Activated CD8-positive, alpha-beta T cell treated with anti-CD3 and anti-CD28 coated beads for 36 hours (primary cell): ENCODE measurements around the gene CMSS1. TPM values are rescaled to one million over a fixed set of nuclear protein-coding genes. Genes with fewer than 3 reads are reported as not detected.

Experiments used
- ATAC-seq: fragments of 200-7000 bp; cut with Tn5 transposase; one replicate; pipeline ENCODE4 v1.10.0; 2021; ENCODE audit warnings: mild to moderate bottlenecking, moderate library complexity
- CTCF ChIA-PET: fragments of 350-600 bp; sonication (Branson Sonifier 250); formaldehyde crosslinking; loops from one replicate; lab custom pipeline; 2021; ENCODE audit warnings: antibody characterized with exemption; lab: Charles Lee
- POLR2A ChIA-PET: fragments of 350-600 bp; sonication (Branson Sonifier 250); formaldehyde crosslinking; loops from one replicate; lab custom pipeline; 2021; ENCODE audit warnings: antibody characterized with exemption; lab: Charles Lee
- DNase-seq: peaks from one replicate; pipeline ENCODE4 v3.0.0-alpha.2; 2020
- H3K27ac Mint-ChIP-seq: one replicate; pipeline ENCODE4 v1.8.0; 2021; ENCODE audit warnings: mild to moderate bottlenecking, mixed read lengths
- H3K27me3 Mint-ChIP-seq: one replicate; pipeline ENCODE4 v1.8.0; 2021; ENCODE audit warnings: mixed read lengths
- H3K36me3 Mint-ChIP-seq: one replicate; pipeline ENCODE4 v1.8.0; 2021; ENCODE audit warnings: low read depth, mixed read lengths
- H3K4me1 Mint-ChIP-seq: one replicate; pipeline ENCODE4 v1.8.0; 2021; ENCODE audit warnings: low read depth, mixed read lengths
- H3K4me3 Mint-ChIP-seq: one replicate; pipeline ENCODE4 v1.8.0; 2021; ENCODE audit warnings: mild to moderate bottlenecking, moderate library complexity, mixed read lengths
- H3K9me3 Mint-ChIP-seq: one replicate; pipeline ENCODE4 v1.8.0; 2021; ENCODE audit warnings: mixed read lengths
- intact Hi-C: fragments of 100-400 bp; cut with micrococcal nuclease; formaldehyde crosslinking; loops from one replicate; pipeline ENCODE4 v1.10.0; 2022
- total RNA-seq, 2 experiments: library from RNA; stranded (reverse); gene quantifications; one replicate each; pipeline ENCODE4 v1.2.3, GENCODE V29; 2021
- TF ChIP-seq, protein P1 (sequence below): fragments of 200-600 bp; IDR thresholded peaks from one replicate; pipeline ENCODE4 v1.8.0; 2022; ENCODE audit warnings: antibody characterized with exemption, mild to moderate bottlenecking

The CMSS1 gene
- total RNA-seq, 2 experiments from 2014 or later = 93.9 to 110 TPM

DNA sequence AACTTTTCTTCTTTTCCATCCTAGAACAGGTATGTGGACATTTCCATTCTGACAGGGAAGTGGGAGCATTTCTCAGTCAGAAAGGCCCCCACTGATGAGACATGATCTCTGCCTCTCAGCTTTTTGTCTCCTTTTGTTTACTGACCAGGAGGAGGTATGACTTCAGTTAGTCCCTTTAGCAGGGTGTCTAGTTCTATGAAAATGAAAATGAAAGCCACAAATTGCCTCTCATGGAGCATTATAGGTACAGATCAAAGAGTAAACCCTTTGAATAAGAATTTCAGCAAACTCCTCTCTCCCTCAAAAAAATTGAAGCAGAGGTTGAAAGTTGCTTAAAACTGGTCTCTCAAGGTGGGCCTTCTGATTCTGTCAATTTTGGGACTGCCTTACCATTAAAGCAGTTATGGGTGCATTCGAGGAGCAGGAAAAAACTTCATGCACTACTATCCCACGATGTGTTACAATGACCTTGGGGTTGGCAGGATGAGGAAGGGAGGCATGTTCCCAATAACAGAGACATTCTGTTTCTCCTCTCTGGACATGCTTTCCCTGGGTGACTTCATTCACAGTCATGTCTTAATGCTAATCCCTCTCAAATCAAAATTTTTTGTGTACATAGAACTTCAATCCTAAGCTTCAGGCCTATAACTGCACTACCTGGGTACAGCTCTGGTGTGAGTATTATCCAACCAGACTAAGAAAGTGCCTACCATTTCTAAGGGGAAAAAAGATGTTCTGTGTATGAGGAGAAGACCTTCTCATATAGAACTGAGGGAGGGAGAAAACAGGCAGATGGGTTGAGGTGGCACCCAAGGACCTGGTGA is 392.5 kb downstream of the CMSS1 start:
- Mint-ChIP-seq H3K27me3 (no peaks in the 10 kb centered on the region), H3K36me3 (no peaks in the 10 kb centered on the region), H3K9me3 (no peaks in the 10 kb centered on the region), H3K4me3 (peak overlapping the region; percentile 15), H3K27ac (peak overlapping the region; percentile 70), H3K4me1 (peaks cover 19% of the 10 kb centered on the region)
- ATAC-seq (peak; percentile 96), DNase-seq (no peak)
- TF ChIP-seq, protein P1, sequence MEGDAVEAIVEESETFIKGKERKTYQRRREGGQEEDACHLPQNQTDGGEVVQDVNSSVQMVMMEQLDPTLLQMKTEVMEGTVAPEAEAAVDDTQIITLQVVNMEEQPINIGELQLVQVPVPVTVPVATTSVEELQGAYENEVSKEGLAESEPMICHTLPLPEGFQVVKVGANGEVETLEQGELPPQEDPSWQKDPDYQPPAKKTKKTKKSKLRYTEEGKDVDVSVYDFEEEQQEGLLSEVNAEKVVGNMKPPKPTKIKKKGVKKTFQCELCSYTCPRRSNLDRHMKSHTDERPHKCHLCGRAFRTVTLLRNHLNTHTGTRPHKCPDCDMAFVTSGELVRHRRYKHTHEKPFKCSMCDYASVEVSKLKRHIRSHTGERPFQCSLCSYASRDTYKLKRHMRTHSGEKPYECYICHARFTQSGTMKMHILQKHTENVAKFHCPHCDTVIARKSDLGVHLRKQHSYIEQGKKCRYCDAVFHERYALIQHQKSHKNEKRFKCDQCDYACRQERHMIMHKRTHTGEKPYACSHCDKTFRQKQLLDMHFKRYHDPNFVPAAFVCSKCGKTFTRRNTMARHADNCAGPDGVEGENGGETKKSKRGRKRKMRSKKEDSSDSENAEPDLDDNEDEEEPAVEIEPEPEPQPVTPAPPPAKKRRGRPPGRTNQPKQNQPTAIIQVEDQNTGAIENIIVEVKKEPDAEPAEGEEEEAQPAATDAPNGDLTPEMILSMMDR = no peak
- ChIA-PET CTCF (interaction anchor here (0.6 to 1.3 kb wide), 2 partner anchors 44 to 141 kb away, joined by 3 to 4 read pairs; no protein-coding TSS in a partner anchor), POLR2A (interaction anchor here (1.7 kb wide), 1 partner anchor 19 kb away, joined by 4 read pairs; no protein-coding TSS in a partner anchor)
- intact Hi-C loops = no loop called here

DNA sequence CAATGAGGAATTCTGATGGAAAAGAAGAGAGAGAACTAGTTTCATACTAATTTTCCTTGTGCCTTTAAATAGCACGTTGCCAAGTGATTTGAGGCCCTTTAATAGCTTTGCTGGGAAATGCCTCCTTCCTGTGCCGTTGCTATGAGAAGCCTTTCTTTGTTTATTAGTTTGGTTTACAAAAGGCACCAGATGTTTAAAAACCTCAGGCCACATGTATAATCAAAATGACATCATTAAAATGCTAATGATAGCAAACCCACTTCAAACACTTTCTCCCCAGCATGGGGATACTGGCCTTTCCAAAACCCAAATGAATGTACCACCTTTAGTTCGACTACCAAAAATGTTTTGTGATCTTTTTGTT is 393.1 kb downstream of the CMSS1 start:
- no peaks in the 10 kb centered on the region for H3K9me3 Mint-ChIP-seq
- ChIA-PET POLR2A (interaction anchor here (1.7 kb wide), 1 partner anchor 18 kb away, joined by 4 read pairs; no protein-coding TSS in a partner anchor), CTCF (interaction anchor here (1.3 kb wide), 1 partner anchor 141 kb away, joined by 4 read pairs; no protein-coding TSS in a partner anchor)
- no peaks in the 10 kb centered on the region for H3K27me3 Mint-ChIP-seq
- H3K36me3 Mint-ChIP-seq = no peaks in the 10 kb centered on the region
- peak overlapping the region; percentile 70 for H3K27ac Mint-ChIP-seq
- TF ChIP-seq, protein P1 = no peak
- DNase-seq (no peak), ATAC-seq (peak; percentile 18)
- peaks cover 19% of the 10 kb centered on the region for H3K4me1 Mint-ChIP-seq
- no peak overlapping the region for H3K4me3 Mint-ChIP-seq
- intact Hi-C loops = no loop called here

DNA sequence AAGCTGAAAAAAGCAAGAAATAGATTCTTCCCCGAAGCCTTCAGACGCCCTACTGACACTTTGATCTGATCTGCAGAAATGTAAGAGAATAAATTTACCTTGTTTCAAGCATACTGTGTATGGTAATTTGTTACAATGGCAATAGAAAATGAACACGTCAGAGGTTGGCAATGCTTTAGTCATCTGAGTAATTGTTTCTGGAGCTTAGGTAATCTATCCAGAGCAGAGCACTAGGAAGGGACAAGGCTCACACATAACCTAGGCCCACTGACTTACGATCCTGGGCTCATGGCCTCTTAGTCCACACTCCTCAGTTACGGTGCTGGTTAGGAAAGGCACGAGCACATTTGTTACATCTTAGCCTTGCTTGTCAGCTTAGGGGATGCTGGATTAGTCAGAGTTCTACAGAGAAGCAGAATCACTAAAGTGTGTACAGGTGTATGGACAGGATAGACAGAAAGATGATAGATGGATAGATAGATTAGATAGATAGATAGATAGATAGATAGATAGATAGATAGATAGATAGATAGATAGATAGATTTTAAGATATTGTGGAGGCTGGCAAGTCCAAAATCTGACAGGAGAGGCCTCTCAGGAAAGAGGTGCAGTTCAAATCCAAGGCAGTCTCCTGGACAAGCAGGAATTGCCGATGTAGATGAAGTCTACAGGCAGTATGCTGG is 396.4 kb downstream of the CMSS1 start:
- peaks cover 2% of the 10 kb centered on the region for H3K9me3 Mint-ChIP-seq
- H3K36me3 Mint-ChIP-seq = peaks cover 2% of the 10 kb centered on the region
- CTCF ChIA-PET = no interaction called here
- POLR2A ChIA-PET = interaction anchor here (0.6 kb wide), 1 partner anchor 55 kb away, joined by 3 read pairs; no protein-coding TSS in a partner anchor
- TF ChIP-seq, protein P1 = no peak
- ATAC-seq = no peak
- no peak for DNase-seq
- intact Hi-C loops = no loop called here
- no peak overlapping the region for H3K27ac Mint-ChIP-seq
- H3K4me1 Mint-ChIP-seq = peaks cover 19% of the 10 kb centered on the region
- H3K27me3 Mint-ChIP-seq = peaks cover 9% of the 10 kb centered on the region
- H3K4me3 Mint-ChIP-seq = no peak overlapping the region

DNA sequence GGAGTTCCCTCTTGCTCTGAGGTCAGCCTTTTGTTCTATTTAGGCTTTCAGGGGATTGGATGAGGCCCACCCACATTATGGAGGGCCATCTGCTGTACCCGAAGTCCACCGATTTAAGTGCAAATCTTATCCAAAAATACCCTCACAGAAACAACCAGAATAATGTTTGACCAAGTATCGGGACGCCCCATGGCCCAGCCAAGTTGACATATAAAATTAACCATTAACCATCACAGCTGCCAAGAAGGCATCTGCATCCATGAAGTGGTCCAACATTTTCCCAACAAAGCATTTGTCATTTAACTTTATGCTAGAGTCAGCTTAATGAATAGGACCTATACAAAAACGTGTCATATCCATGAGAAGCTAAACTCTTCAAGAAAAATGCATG is 396.9 kb downstream of the CMSS1 start:
- Mint-ChIP-seq H3K4me3 (no peak overlapping the region), H3K36me3 (peaks cover 6% of the 10 kb centered on the region), H3K27me3 (peaks cover 12% of the 10 kb centered on the region), H3K27ac (no peak overlapping the region), H3K9me3 (peaks cover 7% of the 10 kb centered on the region), H3K4me1 (peaks cover 16% of the 10 kb centered on the region)
- ATAC-seq (no peak), DNase-seq (no peak)
- TF ChIP-seq, protein P1 = no peak
- ChIA-PET POLR2A (no interaction called here), CTCF (no interaction called here)
- intact Hi-C loops = no loop called here
